A673 (cell line): Measurements from ENCODE around the gene ITFG1.

Experiments
- EZH2 ChIP-seq: fragments of 200-600 bp; sonication (generic); IDR thresholded peaks from 2 replicates; pipeline ENCODE4 v1.6.1; 2017; ENCODE audit warnings: borderline replicate concordance, low read depth, mild to moderate bottlenecking, mixed read lengths, antibody characterized with exemption, low read length; ENCODE audit not compliant: poor library complexity, severe bottlenecking
- TF ChIP-seq, protein P1 (sequence below): fragments of 300-800, 200-600 bp; sonication (generic); conservative IDR thresholded peaks from 2 replicates; pipeline ENCODE4 v1.5.1; 2017; ENCODE audit warnings: low read depth, mild to moderate bottlenecking, antibody characterized with exemption, low read length, moderate library complexity, mixed read lengths

DNA sequence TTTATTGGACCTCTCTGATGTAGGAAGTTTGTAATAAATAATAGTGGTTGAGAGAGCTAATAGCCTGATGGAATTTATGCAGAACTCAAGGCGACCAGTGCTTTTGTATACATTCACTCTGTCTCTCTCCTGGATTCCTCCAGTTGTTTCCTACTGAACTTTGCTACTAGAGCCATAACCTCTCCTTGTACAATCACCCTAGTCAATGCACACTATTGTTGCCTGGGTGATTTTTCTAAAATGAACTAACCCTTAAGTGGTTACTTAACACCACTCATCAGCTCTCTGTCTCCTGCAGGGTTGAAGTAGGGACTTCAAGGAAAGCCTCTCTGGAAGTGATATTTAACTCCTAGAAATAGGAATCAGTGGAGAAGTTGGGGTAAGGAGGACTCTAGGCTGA is 9.9 kb upstream of the ITFG1 start:
- TF ChIP-seq, protein P1, sequence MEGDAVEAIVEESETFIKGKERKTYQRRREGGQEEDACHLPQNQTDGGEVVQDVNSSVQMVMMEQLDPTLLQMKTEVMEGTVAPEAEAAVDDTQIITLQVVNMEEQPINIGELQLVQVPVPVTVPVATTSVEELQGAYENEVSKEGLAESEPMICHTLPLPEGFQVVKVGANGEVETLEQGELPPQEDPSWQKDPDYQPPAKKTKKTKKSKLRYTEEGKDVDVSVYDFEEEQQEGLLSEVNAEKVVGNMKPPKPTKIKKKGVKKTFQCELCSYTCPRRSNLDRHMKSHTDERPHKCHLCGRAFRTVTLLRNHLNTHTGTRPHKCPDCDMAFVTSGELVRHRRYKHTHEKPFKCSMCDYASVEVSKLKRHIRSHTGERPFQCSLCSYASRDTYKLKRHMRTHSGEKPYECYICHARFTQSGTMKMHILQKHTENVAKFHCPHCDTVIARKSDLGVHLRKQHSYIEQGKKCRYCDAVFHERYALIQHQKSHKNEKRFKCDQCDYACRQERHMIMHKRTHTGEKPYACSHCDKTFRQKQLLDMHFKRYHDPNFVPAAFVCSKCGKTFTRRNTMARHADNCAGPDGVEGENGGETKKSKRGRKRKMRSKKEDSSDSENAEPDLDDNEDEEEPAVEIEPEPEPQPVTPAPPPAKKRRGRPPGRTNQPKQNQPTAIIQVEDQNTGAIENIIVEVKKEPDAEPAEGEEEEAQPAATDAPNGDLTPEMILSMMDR = no peak
- TF ChIP-seq EZH2 = no peak
